Suprapubic skin (tissue), 4 donors: Measurements from ENCODE around the gene TVP23C.
"Not testable (repeated sequence)": the region's sequence is repeated elsewhere in the genome, so short reads cannot be mapped to it uniquely, and the experiment has no call there.

Experiments
- CTCF ChIP-seq, 2 donors: fragments of 200-600 bp in 1 of 2; fragments of 450-650 bp in 1 of 2; sonication (generic) in 1 of 2; IDR thresholded peaks; one replicate each; pipeline ENCODE4 v1.5.1; 2016 to 2019; ENCODE audit warnings: antibody characterized with exemption in 2 of 2, mild to moderate bottlenecking in 1 of 2, moderate library complexity in 1 of 2
- EP300 ChIP-seq: sonication (generic); formaldehyde crosslinking; IDR thresholded peaks from one replicate; pipeline ENCODE4 v1.6.1; 2017; ENCODE audit warnings: antibody characterized with exemption
- POLR2A ChIP-seq, 2 donors: fragments of 450-650 bp; IDR thresholded peaks; one replicate each; pipeline ENCODE4 v1.6.1; 2017; ENCODE audit warnings: antibody characterized with exemption in 2 of 2, mild to moderate bottlenecking in 2 of 2, moderate library complexity in 2 of 2
- POLR2AphosphoS5 ChIP-seq, 3 donors: sonication (generic); formaldehyde crosslinking; IDR thresholded peaks; one replicate each; pipeline ENCODE4 v1.6.1; 2017; ENCODE audit warnings: antibody characterized with exemption in 3 of 3

- not testable (repeated sequence) for TF ChIP-seq CTCF (IDR thresholded peaks at IDR 0.05); POLR2AphosphoS5 (IDR thresholded peaks at IDR 0.05); POLR2A (IDR thresholded peaks at IDR 0.05); EP300
These were observed 30.2 kb downstream of the TVP23C start for GRCh38 chr17:15533122-15533521.
